GM21737 (cell line): Measurements from ENCODE around the gene PUM2.
A peak's percentile ranks its signal among the peaks of the same experiment; 100 is the strongest.

Experiments
- ATAC-seq: cut with Tn5 transposase; IDR thresholded peaks from one replicate; pipeline ENCODE4 v1.9.1; 2021; ENCODE audit warnings: mild to moderate bottlenecking, moderate library complexity; ENCODE audit not compliant: unreplicated experiment

PUM2 gene

DNA sequence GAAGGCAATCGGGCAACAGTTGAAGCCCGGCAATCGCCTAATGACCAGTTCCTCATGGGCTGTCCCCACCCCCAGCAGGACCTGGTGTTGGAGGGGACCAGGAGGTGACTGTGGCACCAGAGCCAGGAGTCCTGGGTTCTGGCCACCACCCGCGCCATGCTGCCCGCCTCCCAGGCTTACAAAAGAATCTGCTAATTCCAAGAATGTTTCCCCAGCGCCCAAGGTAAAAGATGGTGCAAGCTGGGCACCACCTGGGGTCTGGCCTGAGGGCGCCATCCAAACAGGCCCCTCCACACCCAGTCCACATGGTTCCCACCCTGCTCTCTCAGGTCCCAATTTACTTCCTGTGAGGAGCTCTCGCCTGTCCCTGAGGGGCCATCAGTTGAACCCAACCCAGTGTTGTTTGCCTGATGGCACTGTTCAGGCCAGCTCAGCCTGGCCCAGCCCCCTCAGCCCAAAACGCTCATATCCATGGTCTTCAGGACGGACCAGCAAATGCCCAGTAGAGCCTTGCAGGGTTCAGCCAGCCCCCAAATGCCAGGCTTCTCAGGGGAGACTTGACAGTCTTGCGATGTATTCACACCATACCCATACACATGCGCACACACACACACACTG is 130.8 kb downstream of the PUM2 start:
- no peak for ATAC-seq

GRCh38 chr2:20218331-20219320 is 132.0 kb downstream of the PUM2 start:
- ATAC-seq: no peak

GRCh38 chr2:20217041-20217970 is 133.3 kb downstream of the PUM2 start:
- no peak for ATAC-seq

GRCh38 chr2:20216130-20217025 is 134.3 kb downstream of the PUM2 start:
- ATAC-seq: no peak

DNA sequence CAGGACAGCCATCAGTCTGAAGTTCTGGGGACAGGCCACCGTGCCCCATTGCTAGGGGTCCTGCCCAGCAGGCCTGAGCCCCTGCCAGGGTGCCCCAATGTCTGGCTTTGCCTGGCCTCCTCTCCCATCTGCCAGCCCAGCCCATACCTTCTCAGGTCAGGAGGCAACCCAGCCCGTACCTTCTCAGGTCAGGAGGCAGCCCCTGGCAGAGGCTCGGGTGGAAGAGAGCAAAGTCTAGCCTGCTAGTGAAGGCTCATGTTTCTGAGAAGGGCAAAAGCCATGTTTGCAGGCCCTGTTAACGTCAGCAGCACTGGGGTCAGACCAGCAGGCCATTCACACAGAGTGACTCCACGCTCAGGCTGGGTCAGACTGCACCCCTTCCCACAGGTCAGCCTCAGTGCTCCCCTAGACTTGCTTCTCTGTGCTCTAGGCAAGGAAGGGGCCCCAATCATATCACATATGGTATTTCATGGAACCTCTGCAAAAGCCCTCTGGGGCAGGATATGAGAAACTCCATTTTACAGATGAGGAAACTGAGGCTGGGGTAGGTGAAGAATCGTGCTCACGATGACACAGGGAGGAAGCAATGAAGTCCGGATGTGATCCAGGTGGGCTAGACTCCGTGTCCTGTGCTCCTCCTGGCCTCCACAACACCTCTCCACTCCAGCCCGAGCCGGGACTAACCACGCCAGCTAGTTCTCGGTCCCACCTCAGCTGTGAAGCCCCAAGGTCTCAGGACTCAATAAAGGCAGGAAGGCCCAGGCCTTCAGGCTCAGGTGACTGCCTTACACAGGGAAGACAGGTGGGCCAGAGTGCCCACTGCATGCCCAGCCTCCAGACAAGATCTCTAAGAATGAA is 135.2 kb downstream of the PUM2 start:
- no peak for ATAC-seq

DNA sequence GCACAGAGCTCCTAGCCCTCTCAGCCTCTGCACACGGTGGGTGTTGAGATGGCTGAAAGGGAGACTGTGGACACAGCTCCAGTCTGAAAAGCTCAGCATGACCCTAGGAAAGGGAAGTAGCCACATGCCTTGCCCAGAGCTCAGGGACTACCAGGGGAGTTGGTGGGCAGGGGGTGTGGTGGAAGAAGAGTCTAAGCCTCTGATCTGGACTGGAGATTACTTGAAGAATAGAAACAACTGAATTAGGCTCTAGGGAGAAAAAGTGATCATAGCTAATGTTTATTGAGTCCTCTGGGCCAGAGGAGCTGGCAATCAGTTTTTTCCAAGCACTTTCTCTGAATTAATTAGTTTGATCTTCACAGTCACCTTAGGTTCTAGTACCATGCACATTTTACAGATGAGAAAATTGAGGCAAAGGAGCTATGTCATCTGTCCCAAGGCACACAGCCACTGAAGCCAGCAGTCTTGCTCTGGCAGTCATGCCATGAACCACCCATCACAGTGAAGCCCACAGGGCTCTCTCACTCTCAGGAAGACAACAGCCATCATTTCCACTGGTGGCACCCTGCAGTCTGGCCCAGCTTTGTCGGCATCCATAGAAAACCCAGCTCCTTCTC is 136.0 kb downstream of the PUM2 start:
- ATAC-seq: no peak

DNA sequence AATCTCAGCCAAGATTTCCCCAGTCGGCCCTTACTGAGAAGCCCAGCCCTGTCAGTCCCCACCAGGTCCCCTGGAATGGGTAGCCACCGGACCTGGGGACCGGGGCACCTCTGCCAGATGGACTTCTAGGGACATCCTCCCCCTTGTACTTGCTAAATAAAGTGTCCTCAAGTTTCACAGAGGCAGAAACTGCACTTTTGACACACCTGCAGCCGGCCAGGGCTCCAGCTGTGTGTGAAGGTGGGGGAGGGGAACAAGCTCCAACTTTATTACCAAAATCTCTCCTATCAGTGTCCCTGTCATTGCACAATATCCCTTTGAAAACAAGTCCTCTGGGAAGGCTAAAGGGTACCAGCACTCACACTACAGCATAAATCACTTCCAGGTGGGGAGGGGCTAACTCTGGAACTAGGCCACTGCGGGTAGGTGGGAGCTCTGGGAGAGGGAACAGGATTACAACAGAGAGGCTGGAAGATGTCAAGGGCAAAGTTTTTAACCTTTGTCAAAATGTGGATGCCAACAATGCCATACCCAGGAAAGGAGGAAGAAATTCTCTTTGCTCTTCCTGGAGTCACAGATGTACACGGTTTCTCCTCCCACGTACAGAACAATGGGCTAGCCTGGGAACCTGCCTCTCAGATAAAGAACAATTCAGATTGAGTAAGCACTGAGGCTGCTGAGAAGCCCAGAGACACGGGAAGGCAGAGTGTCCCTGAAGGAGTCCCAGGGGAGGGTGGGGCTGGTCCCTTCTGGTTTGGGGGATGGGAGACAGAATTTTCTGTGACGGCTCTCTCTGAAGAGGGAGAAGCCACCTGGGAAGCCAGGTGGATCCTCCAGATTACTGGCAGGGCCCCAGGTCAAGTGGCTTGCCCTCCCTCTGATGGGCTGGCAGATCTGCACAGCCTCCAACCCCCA is 136.7 kb downstream of the PUM2 start:
- ATAC-seq: no peak

- ATAC-seq: no peak
These were observed 137.7 kb downstream of the PUM2 start for GRCh38 chr2:20212871-20213503.

GRCh38 chr2:20212459-20212870 is 138.2 kb downstream of the PUM2 start:
- no peak for ATAC-seq

DNA sequence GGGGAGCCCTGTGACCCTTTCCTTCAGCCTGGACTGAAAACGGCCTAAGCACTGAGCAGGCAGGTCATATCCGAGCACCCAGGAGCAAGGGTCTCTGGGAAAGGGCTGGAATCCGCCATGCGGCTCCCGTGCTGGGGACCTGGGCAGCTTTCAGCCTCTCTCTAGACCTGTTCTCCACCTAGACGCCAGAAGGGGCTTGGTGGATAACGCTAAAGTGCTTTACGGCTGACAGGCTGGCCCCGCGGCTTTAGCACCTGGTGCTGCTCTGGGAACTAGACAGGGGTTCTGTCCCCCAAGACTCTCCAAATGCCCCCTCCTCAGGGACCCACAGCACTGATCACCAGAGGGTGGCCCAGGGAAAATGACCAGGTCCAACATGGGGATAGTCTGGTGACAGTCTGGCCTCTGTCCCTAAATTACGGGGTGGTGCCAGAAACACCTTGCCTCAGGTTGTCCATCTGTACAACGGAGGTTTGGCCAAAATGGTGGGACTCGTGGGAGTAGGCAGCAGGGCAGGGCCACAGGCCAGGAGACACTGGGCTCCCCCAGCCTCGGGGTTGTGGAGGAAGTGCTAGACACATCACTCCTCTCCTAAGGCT is 138.7 kb downstream of the PUM2 start:
- no peak for ATAC-seq

- no peak for ATAC-seq
These were observed 139.2 kb downstream of the PUM2 start for GRCh38 chr2:20211420-20211819.

GRCh38 chr2:20210462-20210861 is 140.2 kb downstream of the PUM2 start:
- ATAC-seq: no peak

DNA sequence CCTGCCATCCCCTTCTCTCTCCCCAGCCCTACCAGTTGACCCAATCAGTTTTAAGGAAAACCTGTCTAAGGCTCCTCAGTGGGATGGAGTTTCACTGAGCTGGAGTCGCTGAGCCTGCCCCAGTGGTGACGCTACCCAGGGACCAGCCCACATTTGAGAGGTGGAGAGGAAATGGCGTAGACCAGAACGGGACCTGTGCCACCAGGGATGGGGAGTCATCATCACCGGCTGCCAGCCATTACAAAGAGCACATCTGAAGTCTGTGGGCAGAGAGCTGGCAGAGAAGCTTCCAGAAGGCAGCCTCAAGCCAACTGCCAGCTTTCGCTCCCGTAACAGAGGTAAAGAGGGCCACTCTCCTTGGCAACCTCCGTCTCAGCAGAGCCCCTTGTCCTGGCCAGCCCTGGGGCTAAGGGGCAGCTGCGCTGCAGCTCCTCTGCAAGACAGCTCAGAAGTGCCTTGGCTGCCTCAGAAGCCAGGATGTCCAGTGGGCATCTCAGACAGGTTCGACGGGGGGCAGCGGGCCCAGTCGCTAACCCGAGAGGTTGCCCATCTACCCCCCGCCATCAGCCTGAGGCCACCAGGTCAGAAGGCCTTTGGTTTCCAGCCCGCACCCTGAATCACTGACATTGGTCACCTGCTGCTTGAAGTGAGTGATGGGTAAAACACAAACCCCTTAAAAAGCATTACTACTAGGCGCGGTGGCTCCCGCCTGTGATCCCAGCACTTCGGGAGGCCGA is 141.1 kb downstream of the PUM2 start:
- ATAC-seq: no peak

- no peak for ATAC-seq
These were observed 142.2 kb downstream of the PUM2 start for GRCh38 chr2:20208476-20208859.

DNA sequence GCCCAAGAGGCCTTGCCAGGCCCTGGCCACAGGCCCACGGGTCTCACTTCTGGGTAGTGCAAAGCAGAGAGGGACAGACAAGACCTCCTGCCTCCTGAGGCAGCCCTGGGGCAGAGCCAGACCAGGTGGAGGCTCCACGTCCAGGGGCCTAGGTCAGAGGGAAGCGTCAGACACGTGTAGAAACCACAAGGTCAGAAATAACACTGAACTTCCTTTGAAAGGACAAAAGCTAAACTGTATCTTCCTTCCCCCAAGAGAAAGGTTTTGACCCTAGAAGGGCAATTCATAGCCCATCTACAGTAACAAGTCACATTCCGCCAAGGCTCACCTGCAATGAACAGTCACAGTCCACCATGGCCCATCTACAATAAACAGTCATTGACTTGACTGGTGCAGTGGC is 143.6 kb downstream of the PUM2 start:
- ATAC-seq: peak; percentile 71

- no peak for ATAC-seq
These were observed 144.6 kb downstream of the PUM2 start for GRCh38 chr2:20205915-20206524.
